Measurements from ENCODE around the gene TRIM39.

The TRIM39 gene

DNA sequence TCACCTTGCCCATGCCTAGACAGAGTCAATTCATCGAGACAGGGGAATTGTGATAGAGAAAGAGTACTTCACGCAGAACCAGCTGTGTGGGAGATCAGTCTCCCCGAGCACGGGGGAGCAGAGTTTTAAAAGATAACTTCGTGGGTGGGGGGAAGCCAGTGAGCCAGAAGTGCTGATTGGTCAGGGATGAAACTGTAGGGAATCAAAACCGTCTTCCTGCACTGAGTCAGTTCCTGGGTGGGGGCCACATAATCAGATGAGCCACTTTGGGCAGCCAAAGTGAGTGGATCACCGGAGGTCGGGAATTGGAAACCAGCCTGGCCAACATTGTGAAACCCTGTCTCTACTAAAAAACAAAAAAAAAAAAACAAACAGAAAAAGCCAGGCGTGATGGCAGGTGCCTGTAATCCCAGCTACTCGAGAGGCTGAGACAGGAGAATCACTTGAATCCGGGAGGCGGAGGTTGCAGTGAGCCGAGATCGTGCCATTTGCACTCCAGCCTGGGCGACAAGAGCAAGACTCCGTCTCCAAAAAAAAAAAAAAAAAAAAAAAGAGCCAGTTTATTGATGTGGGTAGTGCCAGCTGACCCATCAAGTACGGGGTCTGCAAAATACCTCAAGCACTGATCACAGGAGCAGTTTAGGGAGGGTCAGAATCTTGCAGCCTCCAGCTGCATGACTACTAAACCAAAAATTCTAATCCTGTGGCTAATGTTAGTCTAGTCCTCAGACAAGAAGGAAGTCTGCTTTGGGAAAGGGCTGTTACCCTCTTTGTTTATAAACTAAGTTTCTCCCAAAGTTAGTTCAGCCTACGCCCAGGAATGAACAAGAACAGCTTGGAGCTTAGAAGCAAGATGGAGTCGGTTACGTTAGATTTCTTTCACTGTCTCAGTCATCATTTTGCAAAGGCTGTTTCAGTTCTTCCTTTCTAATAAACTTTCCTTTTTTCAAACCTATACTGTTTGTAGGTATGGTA, 3.9 kb upstream of the TRIM39 start:
- Histone ChIP-seq H3K4me1 (ENCODE audit: control insufficient read depth, insufficient read depth, low read length) (peaks cover 10% of the 10 kb centered on the region; the same call in 1 of the 2 replicates), H3K27ac (ENCODE audit: extremely low read depth, low read depth, low read length) (no peak overlapping the region), H3K36me3 (ENCODE audit: control insufficient read depth in 2 of 2, insufficient read depth in 1 of 2, low read length in 2 of 2) (peaks cover 0 to 9% of the 10 kb centered on the region in 2 experiments; a peak in 1 of 3 replicates), H3K4me3 (ENCODE audit: low read depth, low read length) (no peak overlapping the region), H3K9me3 (ENCODE audit: control insufficient read depth, insufficient read depth, low read depth, low read length) (no peaks in the 10 kb centered on the region)
- TF ChIP-seq ZNF626 (tag by site-specific recombination; IDR thresholded peaks at IDR 0.05) (no peak), EGR2 (tag by site-specific recombination; IDR thresholded peaks at IDR 0.05; ENCODE audit: low read depth) (0 out of 2 replicates have a peak, but pooled peaks have one; percentile 7)
- CTCF ChIA-PET = interaction anchor here (1.5 kb wide), 2 partner anchors 85 to 104 kb away, joined by 3 to 6 read pairs; no protein-coding TSS in a partner anchor
- POLR2A ChIA-PET = interaction anchor here (0.7 kb wide), 1 partner anchor 10 kb away, joined by 9 read pairs; no protein-coding TSS in a partner anchor

DNA sequence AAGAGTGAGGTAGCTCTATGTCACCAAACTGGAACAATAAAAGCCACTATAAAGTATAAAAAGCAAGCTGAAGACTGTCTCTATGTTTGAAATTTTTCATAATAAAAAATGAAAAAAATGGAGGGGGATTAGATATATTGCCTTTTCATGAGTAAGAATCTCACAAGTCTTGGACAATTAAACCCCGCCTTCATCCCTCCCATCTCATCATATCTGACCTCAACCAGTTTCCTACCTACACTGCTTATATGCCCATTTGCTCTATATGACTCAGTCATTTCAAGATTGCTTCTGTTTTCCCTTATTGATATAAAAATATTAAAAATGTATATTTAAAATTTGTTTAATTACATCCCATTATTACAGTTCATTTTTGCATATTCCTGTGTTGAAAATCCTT, 2.9 kb upstream of the TRIM39 start:
- Histone ChIP-seq H3K4me3 (ENCODE audit: low read depth, low read length) (no peak overlapping the region), H3K27ac (ENCODE audit: extremely low read depth, low read depth, low read length) (no peak overlapping the region)
- POLR2A ChIA-PET = no interaction called here

DNA sequence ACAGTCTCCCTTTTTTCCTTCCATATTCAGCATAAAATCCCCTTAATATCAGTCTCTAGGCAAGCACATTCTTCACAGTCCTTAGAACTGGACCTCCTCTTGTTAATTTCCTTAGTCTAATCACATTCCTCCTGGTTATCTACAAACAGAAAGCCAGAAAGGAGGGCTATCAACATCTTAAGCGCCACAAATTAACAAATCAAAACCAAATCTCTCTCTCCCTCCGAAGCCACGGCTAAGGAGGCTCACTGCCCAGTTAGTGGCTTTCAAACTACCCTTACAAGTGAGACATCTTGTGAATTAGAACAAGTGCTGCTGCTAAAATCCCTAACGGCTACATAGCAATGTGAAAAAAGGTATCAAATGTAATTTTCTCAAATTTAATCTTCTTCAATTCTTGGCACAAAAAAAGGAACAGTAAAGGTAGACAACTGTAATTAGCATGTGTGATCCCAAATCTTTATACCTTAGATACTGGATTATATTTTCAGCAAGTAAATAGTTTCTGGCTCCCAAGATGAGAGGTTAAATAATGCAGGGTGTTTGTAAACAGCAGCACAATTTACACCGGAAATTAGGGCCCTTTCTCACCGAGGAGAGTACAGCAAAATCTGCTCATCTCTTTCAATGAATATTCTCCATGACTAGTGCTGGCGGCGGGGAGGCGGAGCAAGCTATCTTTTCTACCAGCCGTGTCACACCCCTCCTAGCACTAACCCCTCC, 1.4 kb upstream of the TRIM39 start:
- Histone ChIP-seq H3K4me3 (ENCODE audit: low read depth, low read length) (peak overlapping the region; percentile 91), H3K9me3 (ENCODE audit: control insufficient read depth, insufficient read depth, low read depth, low read length) (no peaks in the 10 kb centered on the region), H3K27ac (ENCODE audit: extremely low read depth, low read depth, low read length) (peak overlapping the region; percentile 81), H3K4me1 (ENCODE audit: control insufficient read depth, insufficient read depth, low read length) (peaks cover 10% of the 10 kb centered on the region; the same call in 1 of the 2 replicates), H3K36me3 (ENCODE audit: control insufficient read depth in 2 of 2, insufficient read depth in 1 of 2, low read length in 2 of 2) (peaks cover 6 to 15% of the 10 kb centered on the region in 2 experiments; a peak in 2 of 3 replicates)
- ChIA-PET CTCF (interaction anchor here (1.1 to 1.3 kb wide), 2 partner anchors 9 to 106 kb away, joined by 3 to 7 read pairs; no protein-coding TSS in a partner anchor), POLR2A (interaction anchor here (0.8 to 2.0 kb wide), 8 partner anchors 9 to 264 kb away, joined by 3 to 24 read pairs (median 4); partner anchors contain the start of genes POLR1H, RPP21 and TRIM26)
- TF ChIP-seq, protein P1, sequence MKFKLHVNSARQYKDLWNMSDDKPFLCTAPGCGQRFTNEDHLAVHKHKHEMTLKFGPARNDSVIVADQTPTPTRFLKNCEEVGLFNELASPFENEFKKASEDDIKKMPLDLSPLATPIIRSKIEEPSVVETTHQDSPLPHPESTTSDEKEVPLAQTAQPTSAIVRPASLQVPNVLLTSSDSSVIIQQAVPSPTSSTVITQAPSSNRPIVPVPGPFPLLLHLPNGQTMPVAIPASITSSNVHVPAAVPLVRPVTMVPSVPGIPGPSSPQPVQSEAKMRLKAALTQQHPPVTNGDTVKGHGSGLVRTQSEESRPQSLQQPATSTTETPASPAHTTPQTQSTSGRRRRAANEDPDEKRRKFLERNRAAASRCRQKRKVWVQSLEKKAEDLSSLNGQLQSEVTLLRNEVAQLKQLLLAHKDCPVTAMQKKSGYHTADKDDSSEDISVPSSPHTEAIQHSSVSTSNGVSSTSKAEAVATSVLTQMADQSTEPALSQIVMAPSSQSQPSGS (tag by site-specific recombination; IDR thresholded peaks at IDR 0.05; ENCODE audit: low read depth) = 0 out of 2 replicates have a peak, but pooled peaks have one; percentile 2
- TF ChIP-seq, protein P2, sequence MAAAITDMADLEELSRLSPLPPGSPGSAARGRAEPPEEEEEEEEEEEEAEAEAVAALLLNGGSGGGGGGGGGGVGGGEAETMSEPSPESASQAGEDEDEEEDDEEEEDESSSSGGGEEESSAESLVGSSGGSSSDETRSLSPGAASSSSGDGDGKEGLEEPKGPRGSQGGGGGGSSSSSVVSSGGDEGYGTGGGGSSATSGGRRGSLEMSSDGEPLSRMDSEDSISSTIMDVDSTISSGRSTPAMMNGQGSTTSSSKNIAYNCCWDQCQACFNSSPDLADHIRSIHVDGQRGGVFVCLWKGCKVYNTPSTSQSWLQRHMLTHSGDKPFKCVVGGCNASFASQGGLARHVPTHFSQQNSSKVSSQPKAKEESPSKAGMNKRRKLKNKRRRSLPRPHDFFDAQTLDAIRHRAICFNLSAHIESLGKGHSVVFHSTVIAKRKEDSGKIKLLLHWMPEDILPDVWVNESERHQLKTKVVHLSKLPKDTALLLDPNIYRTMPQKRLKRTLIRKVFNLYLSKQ (tag by site-specific recombination; IDR thresholded peaks at IDR 0.05; ENCODE audit: borderline replicate concordance) = no peak
- TF ChIP-seq PRDM1 (tag by site-specific recombination; IDR thresholded peaks at IDR 0.05) (peak; percentile 47; the same call in 1 of the 2 replicates), ZNF248 (tag by site-specific recombination; IDR thresholded peaks at IDR 0.05) (no peak), ZNF391 (tag by site-specific recombination; IDR thresholded peaks at IDR 0.05; ENCODE audit: borderline replicate concordance, low read depth) (0 out of 2 replicates have a peak, but pooled peaks have one; percentile 7), ZNF510 (tag by site-specific recombination; IDR thresholded peaks at IDR 0.05; ENCODE audit: insufficient replicate concordance) (no peak)

More for the DNA sequence above, 2.9 kb upstream of the TRIM39 start:
- Histone ChIP-seq H3K36me3 (ENCODE audit: control insufficient read depth in 2 of 2, insufficient read depth in 1 of 2, low read length in 2 of 2) (peaks cover 0 to 9% of the 10 kb centered on the region in 2 experiments; a peak in 1 of 3 replicates), H3K4me1 (ENCODE audit: control insufficient read depth, insufficient read depth, low read length) (peaks cover 10% of the 10 kb centered on the region; the same call in 1 of the 2 replicates), H3K9me3 (ENCODE audit: control insufficient read depth, insufficient read depth, low read depth, low read length) (no peaks in the 10 kb centered on the region)
- TF ChIP-seq, protein P3, sequence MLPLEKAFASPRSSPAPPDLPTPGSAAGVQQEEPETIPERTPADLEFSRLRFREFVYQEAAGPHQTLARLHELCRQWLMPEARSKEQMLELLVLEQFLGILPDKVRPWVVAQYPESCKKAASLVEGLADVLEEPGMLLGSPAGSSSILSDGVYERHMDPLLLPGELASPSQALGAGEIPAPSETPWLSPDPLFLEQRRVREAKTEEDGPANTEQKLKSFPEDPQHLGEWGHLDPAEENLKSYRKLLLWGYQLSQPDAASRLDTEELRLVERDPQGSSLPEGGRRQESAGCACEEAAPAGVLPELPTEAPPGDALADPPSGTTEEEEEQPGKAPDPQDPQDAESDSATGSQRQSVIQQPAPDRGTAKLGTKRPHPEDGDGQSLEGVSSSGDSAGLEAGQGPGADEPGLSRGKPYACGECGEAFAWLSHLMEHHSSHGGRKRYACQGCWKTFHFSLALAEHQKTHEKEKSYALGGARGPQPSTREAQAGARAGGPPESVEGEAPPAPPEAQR (tag by site-specific recombination; IDR thresholded peaks at IDR 0.05) = no peak
- TF ChIP-seq, protein P4, sequence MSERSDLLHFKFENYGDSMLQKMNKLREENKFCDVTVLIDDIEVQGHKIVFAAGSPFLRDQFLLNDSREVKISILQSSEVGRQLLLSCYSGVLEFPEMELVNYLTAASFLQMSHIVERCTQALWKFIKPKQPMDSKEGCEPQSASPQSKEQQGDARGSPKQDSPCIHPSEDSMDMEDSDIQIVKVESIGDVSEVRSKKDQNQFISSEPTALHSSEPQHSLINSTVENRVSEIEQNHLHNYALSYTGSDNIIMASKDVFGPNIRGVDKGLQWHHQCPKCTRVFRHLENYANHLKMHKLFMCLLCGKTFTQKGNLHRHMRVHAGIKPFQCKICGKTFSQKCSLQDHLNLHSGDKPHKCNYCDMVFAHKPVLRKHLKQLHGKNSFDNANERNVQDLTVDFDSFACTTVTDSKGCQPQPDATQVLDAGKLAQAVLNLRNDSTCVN (tag by site-specific recombination; optimal IDR thresholded peaks at IDR 0.05) = no peak
- CTCF ChIA-PET = interaction anchor here (1.0 to 1.5 kb wide), 3 partner anchors 34 to 105 kb away, joined by 3 to 6 read pairs (median 3); no protein-coding TSS in a partner anchor
